HG02852 (cell line): ENCODE measurements around the gene SEMA5A.
"Not testable (repeated sequence)": the region's sequence is repeated elsewhere in the genome, so short reads cannot be mapped to it uniquely, and the experiment has no call there.

Source experiments
- ATAC-seq: cut with Tn5 transposase; IDR thresholded peaks from one replicate; pipeline ENCODE4 v1.9.1; 2021; ENCODE audit warnings: mild to moderate bottlenecking, moderate library complexity; ENCODE audit not compliant: unreplicated experiment

The SEMA5A gene

DNA sequence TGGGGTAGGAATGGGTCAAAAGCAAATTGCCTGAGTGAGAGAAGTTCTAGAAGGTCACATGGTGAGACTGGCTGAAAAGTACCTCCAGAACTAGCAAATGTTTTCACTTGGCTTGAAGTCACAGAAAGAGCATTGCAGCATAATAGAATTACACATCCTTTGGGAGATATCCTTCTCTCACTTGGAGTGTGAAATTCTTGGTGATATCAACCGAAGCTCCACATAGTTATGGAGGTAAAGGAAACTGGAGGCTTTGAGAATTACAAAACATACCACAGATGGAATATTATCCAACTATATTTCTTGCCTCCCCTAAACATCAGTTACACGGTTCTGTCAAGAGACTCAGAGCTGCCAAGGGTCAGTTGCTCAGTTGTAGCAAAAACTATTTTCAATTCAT is 182.4 kb downstream of the SEMA5A start:
- ATAC-seq, result peak; percentile 16

DNA sequence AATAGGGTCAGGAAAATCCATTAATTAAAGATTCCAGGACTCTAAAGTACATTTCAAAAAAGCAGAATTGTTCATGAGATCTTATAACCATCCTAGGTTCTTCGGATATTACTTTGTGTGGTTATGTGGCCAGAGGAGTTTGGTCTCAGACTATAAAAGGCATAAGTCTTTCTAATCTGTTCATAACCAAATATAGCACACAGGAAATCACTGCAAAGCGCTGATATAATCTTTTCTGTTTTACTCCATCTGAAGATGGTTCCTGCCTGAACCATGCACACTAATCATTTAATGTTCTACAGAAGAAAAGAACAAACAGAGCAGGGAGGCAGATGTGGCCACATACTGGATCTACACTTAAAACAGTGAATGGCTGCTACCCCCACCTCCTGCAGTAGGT is 182.8 kb downstream of the SEMA5A start:
- peak; percentile 64 for ATAC-seq

DNA sequence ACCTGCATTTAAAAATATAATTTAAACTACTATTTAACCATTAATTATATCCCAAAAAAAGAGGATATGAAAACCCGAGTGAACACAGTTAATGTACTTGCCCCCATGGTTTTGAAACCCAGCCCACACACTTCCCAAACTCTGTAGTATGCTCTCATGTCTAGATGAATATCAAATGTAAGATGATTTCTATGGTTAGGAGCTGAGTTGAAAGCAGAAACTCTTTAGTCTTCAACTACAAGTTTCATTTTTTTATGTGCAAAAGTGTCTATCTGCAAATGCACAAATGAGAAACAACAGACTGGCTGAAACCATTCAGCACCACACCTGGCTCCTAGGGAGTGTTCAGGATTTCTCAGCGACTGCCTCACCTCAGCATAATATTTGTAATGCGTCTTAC is 183.3 kb downstream of the SEMA5A start:
- peak; percentile 64 for ATAC-seq

DNA sequence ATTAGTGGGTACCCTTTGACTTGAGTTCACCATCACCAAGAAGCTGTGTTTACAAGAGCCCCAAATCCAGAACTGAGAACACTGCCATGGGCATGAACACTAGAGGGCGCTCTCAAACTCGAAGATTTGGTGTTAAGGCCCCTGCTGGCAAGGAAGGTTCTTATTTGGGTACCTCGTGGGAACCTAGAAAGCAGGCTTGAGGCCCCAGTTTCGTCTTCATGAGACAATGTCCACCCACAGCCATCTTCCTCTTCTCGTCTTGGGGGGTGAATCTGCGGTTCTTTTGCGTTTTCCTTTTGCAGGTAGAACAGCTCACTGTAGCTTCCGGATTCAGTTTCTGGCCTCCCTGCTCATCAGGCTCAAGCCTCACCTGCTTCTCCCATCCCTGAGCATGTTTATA is 184.0 kb downstream of the SEMA5A start:
- ATAC-seq, result peak; percentile 65

DNA sequence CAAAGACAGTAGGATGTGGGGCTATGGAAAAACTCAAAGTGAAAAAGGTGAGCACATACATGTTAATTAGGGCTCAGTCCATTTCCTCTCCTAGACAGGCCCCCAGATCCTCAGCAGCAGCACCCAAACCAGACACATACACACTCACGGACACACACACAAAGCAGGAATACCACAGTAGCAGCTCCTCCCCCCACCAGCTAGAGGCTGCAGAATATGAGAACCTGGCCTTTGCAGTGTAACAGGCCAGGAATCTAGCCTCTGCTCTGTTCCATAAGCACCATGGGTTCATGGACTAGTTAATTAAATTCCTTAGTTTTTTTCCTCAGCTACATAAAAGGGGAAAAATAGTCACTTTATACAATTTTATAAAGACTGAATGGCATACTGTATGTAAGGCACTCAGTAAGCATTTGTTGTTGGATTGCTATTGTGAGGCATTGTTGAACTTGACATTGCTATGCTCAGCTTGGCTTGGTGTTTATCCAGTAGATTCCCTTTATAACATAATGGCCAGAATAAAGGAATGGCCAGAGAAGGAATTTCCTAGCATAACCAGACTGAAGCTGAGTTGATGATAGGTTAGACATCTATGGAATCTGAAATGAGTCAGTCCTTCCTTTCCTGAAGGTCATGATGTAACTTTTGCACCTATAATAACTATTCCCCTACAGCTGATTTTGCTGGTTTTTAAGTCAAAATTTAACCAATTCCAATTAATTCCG is 186.8 kb downstream of the SEMA5A start:
- ATAC-seq, result no peak

DNA sequence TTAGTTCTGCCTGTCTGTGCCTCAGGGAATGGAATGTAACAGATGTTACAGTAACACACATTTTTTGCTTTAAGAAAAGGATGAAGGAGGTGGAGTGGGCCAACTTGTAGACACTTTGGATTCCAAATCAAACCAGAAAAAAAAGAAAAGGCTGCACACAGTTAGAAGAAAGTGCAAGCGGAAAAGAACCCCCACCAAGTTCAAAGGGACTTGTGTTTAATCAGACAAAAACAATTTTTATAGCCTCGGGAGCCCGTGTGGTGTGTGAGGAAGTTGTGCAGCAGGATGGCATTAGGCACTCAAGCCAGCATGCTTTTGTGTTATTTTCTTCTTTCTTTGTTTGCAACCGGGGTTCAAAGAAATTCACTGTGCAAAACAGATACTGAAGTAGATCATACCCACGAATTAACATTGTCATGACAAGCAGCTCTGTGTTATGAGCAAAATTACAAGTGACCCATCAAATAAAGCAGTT is 189.5 kb downstream of the SEMA5A start:
- no peak for ATAC-seq

DNA sequence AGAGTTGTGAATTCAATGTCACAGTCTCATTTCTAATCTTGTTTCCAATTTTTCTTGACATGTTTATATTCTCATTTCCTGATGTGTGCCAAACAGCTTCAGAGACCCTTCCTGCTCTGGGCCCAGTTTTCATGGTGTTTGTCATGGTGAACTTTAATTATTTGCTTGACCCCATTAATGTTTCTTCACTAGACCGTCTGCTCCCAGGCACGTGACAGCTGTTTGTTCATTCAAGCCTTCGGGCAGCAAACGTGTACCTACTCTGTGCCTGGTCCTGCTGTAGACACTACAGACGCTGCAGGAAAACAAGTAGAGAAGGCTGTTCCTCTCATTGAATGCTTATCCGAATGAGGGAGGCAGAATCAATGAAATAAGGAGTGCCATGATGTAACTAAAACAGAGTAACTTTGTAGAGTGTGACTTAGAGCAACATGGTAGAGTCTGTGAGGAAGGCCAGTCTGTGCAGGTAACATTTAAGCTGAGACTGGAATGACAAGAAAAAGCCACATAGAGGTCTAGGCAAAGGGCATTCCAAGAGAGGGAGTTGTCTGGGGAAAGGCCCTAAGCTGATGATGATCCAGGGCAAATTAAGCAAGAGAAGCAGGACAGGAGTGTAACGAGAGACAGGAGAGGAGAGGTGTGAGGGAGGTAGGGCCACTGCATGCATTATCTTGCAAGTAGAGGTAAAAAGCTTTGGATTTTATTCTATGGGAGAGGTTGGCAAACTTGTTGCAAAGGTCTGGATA is 191.4 kb downstream of the SEMA5A start:
- ATAC-seq, result no peak

DNA sequence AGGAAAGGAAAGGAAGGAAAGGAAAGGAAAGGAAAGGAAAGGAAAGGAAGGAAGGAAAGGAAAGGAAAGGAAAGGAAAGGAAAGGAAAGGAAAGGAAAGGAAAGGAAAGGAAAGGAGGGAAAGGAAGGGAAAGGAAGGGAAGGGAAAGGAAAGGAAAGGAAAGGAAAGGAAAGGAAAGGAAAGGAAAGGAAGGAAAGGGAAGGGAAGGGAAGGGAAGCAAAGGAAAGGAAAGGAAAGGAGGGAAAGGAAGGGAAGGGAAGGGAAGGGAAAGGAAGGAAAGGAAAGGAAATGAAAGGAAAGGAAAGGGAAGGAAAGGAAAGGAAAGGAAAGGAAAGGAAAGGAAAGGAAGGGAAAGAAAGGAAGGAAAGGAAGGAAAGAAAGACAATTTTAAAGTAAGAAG is 192.8 kb downstream of the SEMA5A start:
- ATAC-seq, result not testable (repeated sequence)

DNA sequence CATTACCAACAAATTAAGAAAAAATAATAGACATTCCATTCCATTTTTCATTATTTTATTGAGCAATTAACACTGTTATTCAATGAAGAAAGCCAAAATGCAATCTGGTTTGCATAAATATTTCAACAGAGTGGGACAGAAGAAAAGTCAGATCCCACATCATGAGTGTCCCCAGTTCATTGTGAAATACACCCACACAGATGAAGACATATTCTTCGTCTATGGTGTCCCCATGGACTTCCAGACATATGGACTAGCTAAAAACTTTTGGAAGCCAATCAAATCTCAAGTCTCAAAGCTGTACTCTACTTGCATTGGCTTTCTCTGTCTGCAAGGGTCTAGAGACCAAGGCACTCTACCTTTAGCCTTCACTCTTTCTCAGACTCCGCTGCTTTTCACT is 194.3 kb downstream of the SEMA5A start:
- no peak for ATAC-seq

DNA sequence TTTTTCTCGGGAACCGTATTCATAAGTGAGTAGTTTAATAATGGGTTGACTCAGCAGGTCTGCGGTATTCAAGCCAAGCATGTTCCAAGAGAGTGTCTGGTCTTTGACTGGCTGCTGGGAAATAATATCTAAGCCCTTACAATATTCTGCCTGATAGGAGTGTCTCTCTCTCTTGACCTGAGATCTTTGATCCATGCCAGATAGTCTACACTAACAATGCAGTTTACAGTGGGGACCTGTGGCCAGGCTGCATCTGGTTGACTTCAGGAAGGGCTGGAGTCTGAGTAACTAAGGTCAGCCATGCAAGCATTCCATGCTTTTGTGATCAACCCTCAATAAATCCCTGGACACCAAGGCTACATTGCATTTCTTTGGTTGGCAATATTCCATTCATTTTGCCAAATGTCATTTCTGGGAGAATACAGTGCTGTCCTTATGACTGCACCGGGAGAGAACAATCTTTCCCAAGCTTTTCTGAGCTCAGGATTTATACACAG is 195.5 kb downstream of the SEMA5A start:
- no peak for ATAC-seq

DNA sequence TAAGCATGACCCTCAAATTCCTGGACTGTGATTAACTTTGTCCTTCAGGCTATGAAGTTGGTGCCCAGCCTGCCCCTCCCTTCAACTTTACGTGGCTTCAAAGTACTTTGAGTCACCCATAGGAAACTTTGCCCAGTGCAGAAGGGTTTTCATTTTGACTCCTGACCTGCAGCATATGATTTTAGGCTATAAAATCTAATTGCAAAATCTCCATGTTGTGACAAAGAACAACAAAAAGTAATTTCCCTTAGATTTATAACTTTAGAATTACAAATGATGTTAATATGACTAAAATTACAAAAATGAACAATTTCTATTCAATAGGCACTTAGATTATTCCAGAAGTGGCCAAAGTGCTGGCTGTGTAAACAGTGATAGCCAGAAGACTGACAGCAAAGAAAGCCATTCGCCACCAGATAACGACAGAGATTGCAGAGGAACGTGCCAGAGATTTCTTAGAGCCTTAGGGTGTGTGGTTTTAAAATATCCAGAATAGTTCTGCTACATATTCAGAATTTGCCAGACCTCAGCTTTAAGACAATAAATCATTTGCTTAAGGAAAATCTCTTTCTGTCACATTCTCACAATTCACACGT is 197.4 kb downstream of the SEMA5A start:
- ATAC-seq, result no peak

DNA sequence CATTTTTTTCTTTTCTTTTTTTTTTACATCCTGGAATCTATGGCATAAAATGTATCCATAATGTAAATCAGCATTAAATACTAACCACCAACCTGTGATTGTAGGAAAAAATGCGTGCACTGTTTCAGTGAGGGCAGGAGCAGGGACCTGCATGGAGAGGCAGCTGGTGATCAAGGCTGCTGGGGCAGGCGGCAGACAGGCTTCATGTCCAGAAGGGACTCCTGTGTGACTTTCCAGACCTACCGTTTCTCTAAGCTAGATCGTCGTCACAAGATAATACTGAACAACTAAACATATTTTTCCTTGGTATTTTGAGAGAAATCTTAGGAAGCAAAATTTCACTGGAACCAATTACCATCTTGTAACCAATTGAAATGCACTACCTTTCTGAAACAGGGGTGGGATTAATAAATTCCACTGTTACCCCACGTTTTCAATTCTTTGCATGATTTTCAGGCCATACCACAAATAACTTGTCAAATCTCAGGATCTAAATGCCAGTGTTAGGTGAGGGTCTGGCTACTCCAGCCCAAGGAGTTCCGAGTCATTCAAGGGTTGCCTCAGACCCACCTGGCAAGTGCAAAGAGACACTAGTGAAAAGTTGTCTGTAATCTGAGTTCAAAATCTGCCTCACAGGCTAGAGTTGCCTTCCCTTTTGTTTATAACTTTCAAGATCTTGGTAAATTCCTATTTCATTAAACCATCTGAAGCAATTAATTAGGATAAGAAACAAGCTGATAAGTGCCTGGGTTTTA is 198.2 kb downstream of the SEMA5A start:
- no peak for ATAC-seq

DNA sequence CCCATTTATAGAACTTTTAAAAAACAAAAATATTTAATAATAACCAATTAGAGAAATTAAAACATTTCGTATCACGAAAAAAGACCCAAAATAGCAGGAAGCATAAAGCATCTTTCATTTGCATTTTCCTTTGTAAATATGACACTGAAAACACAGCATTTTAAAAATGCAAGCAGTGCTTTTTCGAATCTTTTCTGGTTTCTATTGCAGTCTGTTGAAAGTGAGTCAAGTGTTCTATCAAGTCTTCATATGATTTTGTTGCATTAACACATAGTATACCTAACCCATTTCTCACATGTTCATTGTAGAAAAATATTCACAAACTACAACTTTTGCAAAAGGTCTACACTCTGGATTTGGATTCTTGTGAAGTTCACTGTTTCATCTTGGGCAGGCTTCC is 198.8 kb downstream of the SEMA5A start:
- no peak for ATAC-seq

DNA sequence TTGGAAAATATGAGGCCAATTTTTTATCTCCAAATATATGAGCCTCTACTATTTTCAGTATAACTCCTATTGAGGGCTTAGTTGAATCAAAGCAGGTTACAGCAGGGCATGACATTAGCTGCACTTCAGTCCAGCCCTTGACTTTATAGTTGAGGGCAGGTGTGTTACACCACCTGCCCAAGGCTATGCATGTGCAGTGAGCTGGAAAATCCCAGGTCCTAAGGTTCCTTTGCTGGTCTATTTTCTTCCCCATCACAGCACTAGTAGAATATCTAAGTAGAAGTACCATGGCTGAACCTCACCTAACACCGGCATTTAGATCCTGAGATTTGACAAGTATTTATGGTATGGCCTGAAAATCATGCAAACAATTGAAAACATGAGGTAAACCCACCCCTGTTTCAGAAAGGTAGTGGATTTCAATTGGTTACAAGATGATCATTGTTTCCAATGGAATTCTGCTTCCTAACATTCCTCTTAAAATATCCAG is 201.1 kb downstream of the SEMA5A start:
- ATAC-seq, result no peak

DNA sequence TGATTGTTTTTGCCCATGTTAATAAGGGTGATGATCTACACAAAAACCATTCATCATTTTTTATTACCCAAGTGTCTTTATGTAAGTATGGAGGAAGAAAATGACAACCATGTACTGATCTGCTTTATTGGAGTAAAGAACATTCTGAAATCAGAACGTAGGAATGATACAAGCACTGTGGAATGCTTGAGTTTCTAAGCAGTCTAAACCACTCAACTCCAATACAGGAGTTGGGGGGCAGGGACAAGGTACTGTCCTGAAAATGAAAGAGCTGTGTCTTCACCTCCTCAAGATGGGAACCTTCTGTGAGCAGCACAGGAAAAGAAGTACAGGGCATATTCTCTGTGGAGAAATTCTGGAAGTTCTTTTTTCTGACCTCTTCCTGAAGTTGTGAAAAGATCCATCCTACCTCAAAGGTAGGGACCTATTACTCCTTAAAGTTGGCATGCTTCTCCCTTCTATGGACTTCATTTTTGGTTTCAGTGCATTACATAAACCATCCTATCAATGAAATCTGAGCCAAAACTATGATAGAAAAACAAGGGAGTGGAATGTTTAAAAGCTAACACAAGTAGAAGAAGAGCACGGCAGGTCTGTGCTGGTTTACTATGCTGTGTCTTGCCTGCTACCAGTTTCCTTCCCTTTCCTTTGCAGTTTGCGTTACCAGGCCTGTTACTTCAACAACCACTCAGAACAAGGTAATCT is 202.6 kb downstream of the SEMA5A start:
- ATAC-seq, result no peak

DNA sequence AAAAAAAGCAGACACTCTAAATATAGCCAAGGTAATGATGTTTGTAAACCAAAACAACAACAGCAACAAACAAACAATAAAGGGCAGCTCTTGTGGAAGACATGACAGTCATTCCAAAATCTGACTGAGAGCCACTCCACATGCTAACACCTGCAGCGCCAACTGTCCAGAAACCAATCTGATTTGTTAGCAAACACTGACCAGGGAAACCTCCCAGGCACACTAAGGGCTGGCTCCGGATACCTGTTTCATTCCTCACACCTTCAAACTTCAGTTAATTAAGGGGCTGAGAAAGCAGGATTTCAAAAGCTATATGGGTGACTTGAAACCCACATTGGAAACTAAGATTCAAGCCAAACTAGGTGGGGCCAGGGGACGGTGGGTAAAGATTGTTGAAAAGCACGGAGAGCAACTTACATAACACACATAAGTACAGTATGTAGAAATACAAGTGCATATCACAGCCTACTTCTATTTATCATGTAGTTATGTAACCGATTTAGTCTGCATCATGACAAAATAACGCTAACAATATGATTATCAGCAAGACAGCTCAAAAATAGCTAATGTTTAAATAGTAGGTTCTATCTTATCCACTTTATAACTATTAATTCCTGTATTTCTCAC is 203.6 kb downstream of the SEMA5A start:
- no peak for ATAC-seq

DNA sequence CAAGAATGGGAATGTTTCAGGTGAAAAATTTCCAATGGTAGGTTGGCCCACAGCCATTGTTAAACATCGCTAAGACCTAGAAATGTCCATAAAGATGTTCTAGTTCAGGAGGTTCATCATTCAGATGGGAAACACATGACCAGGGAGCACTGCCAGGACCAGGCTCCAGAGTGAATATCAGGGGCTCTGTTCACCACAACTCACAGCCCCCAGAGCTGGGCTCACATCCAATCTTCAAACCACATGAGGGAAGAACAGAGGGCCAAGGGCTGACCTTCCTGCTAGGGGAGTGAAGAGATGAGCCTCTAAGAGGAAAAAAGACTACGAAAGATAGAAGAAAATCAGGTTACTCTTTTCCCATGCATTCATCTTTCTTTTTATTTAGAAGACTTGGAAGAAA is 205.8 kb downstream of the SEMA5A start:
- no peak for ATAC-seq

DNA sequence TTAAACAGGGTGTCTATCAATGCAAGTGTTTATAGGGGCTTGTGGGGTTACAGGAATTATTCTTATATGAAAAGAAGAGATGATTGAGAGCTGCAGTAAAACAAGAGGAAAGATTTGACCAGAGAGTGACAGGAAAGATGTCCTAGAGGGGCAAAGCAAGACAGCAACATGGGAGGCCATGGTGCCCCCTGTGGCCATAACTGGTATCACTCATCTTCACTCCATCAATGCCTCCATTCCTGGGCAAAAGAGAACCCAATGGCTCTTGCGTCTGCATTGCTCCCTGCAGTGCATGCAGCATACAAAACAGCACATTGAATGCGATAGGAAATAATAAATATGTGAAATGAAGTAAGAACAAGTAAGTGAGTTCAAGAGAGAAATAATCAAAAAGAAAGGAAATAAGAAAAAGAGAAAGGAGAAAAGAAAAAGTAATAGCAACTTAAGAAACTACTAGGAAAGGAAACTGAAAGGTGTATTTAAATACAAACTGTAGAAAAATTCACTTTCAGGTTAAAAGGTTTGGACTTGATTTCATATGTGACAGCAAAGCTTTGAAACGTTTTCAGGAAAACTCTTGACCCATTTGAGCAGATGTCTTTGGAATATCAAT is 206.6 kb downstream of the SEMA5A start:
- ATAC-seq, result peak; percentile 54

DNA sequence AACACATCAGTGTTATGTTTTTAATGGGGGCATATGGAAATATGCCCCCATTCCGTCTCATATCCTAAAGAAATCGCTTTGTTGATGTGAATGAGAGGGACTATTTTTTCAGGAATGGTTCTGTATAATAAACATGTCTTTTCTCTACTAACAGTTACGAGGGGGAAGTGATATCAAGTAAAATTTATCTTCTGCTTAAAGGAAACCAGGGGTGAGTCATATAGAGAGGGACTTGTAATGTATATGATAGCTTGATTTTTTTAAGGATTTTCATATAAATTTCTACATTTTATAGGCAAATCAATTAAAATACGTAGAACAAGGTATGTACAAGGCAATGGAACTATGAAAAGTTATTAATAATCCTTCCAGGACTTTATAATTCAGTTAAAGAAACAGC is 207.1 kb downstream of the SEMA5A start:
- no peak for ATAC-seq
